Loucy (cell line): ENCODE measurements around the gene XG.

Experiments used
- H2AFZ ChIP-seq: fragments of 200-600 bp; sonication (generic); 2 replicates; pipeline ENCODE4 v1.6.0; 2016; ENCODE audit warnings: antibody characterized with exemption, mild to moderate bottlenecking, low read length, moderate library complexity
- H3F3A ChIP-seq: fragments of 200-600 bp; 2 replicates; pipeline ENCODE4 v1.6.0; 2016; ENCODE audit warnings: antibody characterized with exemption, low read depth, mild to moderate bottlenecking
- H3K27me3 ChIP-seq: fragments of 200-600 bp; sonication (generic); 2 replicates; pipeline ENCODE4 v1.6.1; 2014; ENCODE audit warnings: low read length, mild to moderate bottlenecking; ENCODE audit not compliant: insufficient read depth, poor library complexity, severe bottlenecking
- H3K36me3 ChIP-seq: fragments of 200-600 bp; sonication (generic); 2 replicates; pipeline ENCODE4 v1.6.1; 2016; ENCODE audit warnings: low read length; ENCODE audit not compliant: insufficient read depth
- H3K4me1 ChIP-seq: fragments of 200-600 bp; sonication (generic); 2 replicates; pipeline ENCODE4 v1.5.1; 2014; ENCODE audit warnings: low read length, mild to moderate bottlenecking; ENCODE audit not compliant: insufficient read depth, poor library complexity, severe bottlenecking
- H3K4me2 ChIP-seq: fragments of 200-600 bp; sonication (generic); 2 replicates; pipeline ENCODE4 v1.6.0; 2014; ENCODE audit warnings: antibody characterized with exemption, low read length, low read depth, mild to moderate bottlenecking; ENCODE audit not compliant: poor library complexity, severe bottlenecking
- H3K4me3 ChIP-seq: fragments of 200-600 bp; sonication (generic); 2 replicates; pipeline ENCODE4 v1.5.1; 2014; ENCODE audit warnings: low read length, mild to moderate bottlenecking, mixed read lengths; ENCODE audit not compliant: poor library complexity, severe bottlenecking
- H3K79me2 ChIP-seq: fragments of 200-600 bp; sonication (generic); 2 replicates; pipeline ENCODE4 v1.6.1; 2014; ENCODE audit warnings: low read length; ENCODE audit not compliant: insufficient read depth
- H3K9ac ChIP-seq: fragments of 200-600 bp; sonication (generic); 2 replicates; pipeline ENCODE4 v1.6.0; 2014; ENCODE audit warnings: mild to moderate bottlenecking, low read depth, low read length, moderate library complexity; ENCODE audit not compliant: poor library complexity, severe bottlenecking
- H3K9me2 ChIP-seq: fragments of 200-600 bp; sonication (generic); replicated peaks from 2 replicates; pipeline ENCODE4 v1.6.1; 2016; ENCODE audit warnings: low read depth, low read length, mixed read lengths
- H3K9me3 ChIP-seq: fragments of 200-600 bp; sonication (generic); 2 replicates; pipeline ENCODE4 v1.6.1; 2014; ENCODE audit warnings: mild to moderate bottlenecking, antibody characterized with exemption, low read length, low read depth; ENCODE audit not compliant: insufficient read depth
- H4K20me1 ChIP-seq: fragments of 200-600 bp; sonication (generic); 2 replicates; pipeline ENCODE4 v1.6.0; 2014; ENCODE audit warnings: antibody characterized with exemption, low read length, mild to moderate bottlenecking; ENCODE audit not compliant: insufficient read depth, poor library complexity, severe bottlenecking
- EZH2phosphoT487 ChIP-seq: fragments of 200-600 bp; IDR thresholded peaks from 2 replicates; pipeline ENCODE4 v1.6.1; 2018; ENCODE audit warnings: antibody characterized with exemption, mild to moderate bottlenecking, moderate library complexity, borderline replicate concordance
- TF ChIP-seq, protein P1 (sequence below): fragments of 200-600 bp; sonication (generic); conservative IDR thresholded peaks from 2 replicates; pipeline ENCODE4 v1.5.1; 2014; ENCODE audit warnings: mild to moderate bottlenecking, antibody characterized with exemption, low read length

The XG gene

DNA sequence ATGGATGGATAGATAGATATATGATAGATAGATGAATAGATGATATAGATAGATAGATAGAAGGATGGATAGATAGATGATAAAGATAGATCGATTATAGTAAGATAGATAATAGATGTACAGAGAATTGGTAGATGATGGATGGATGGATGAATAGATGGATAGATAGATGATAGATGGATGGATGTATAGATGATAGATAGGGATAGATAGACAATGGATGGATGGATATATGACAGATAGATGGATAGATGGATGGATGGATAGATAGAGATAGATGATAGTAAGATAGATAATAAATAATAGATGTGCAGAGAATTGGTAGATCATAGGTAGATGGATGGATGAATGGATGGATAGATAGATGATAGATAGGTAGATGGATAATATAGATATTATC lies 89.1 kb downstream of the XG start:
- H3K27me3 ChIP-seq = no peaks in the 10 kb centered on the region
- no peaks in the 10 kb centered on the region for H3K4me1 ChIP-seq
- H3K4me2 ChIP-seq = no peak overlapping the region
- H3K9ac ChIP-seq = no peak overlapping the region
- H4K20me1 ChIP-seq = no peaks in the 10 kb centered on the region
- no peak overlapping the region for H3K4me3 ChIP-seq
- H3K36me3 ChIP-seq = no peaks in the 10 kb centered on the region
- no peaks in the 10 kb centered on the region for H3F3A ChIP-seq
- no peaks in the 10 kb centered on the region for H3K9me2 ChIP-seq
- no peaks in the 10 kb centered on the region for H3K9me3 ChIP-seq
- no peak overlapping the region for H2AFZ ChIP-seq
- H3K79me2 ChIP-seq = no peaks in the 10 kb centered on the region
- no peak for TF ChIP-seq EZH2phosphoT487
- TF ChIP-seq, protein P1, sequence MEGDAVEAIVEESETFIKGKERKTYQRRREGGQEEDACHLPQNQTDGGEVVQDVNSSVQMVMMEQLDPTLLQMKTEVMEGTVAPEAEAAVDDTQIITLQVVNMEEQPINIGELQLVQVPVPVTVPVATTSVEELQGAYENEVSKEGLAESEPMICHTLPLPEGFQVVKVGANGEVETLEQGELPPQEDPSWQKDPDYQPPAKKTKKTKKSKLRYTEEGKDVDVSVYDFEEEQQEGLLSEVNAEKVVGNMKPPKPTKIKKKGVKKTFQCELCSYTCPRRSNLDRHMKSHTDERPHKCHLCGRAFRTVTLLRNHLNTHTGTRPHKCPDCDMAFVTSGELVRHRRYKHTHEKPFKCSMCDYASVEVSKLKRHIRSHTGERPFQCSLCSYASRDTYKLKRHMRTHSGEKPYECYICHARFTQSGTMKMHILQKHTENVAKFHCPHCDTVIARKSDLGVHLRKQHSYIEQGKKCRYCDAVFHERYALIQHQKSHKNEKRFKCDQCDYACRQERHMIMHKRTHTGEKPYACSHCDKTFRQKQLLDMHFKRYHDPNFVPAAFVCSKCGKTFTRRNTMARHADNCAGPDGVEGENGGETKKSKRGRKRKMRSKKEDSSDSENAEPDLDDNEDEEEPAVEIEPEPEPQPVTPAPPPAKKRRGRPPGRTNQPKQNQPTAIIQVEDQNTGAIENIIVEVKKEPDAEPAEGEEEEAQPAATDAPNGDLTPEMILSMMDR = no peak

DNA sequence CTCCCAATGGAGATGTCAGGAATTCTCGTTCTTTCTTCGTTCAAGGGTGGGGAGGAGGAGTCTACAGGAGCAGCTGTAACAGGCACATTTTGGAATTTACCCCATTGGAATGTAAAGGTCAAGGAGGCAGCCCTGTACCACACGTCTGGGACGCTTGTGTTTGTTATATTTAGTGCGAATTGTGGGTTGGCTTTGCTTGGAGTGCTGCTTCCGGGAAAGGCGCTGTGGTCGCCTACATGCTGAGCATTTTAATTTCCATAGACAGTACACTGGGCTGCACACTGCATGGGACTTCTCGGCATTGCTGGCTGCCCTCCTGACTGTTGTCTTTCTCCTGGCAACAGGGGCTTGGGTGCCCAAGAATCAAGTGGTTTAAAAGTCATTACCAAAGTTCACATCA lies 89.7 kb downstream of the XG start:
- no peaks in the 10 kb centered on the region for H3K27me3 ChIP-seq
- H3K79me2 ChIP-seq = no peaks in the 10 kb centered on the region
- no peaks in the 10 kb centered on the region for H3F3A ChIP-seq
- H3K9ac ChIP-seq = no peak overlapping the region
- no peaks in the 10 kb centered on the region for H3K4me1 ChIP-seq
- TF ChIP-seq, protein P1 = no peak
- TF ChIP-seq EZH2phosphoT487 = no peak
- no peaks in the 10 kb centered on the region for H3K9me3 ChIP-seq
- H3K9me2 ChIP-seq = no peaks in the 10 kb centered on the region
- no peak overlapping the region for H3K4me2 ChIP-seq
- H3K4me3 ChIP-seq = no peak overlapping the region
- no peak overlapping the region for H2AFZ ChIP-seq
- no peaks in the 10 kb centered on the region for H4K20me1 ChIP-seq
- no peaks in the 10 kb centered on the region for H3K36me3 ChIP-seq

DNA sequence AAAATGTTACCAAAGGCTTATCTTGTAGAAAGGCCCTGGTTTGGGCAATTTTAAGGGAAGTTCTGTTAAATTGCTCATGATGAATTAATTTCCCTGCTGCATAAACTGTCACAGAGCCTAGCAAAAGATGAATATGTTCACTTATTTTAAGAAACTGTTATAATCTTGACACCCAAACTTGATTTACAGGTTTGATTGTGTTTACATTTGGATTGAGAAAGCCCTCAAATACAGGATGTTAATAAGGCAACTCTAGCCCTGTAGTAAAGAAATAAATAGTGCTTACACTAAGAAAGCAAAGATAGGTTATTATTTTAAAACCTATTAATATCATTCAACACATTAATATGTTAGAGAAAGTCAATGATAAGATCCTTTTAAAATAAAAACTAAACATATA lies 95.2 kb downstream of the XG start:
- Histone ChIP-seq H3F3A (no peaks in the 10 kb centered on the region), H3K4me3 (no peak overlapping the region), H3K4me2 (no peak overlapping the region), H3K9me2 (no peaks in the 10 kb centered on the region), H2AFZ (no peak overlapping the region), H4K20me1 (no peaks in the 10 kb centered on the region), H3K9me3 (no peaks in the 10 kb centered on the region), H3K9ac (no peak overlapping the region), H3K79me2 (no peaks in the 10 kb centered on the region), H3K36me3 (no peaks in the 10 kb centered on the region), H3K4me1 (no peaks in the 10 kb centered on the region), H3K27me3 (no peaks in the 10 kb centered on the region)
- no peak for TF ChIP-seq EZH2phosphoT487
- TF ChIP-seq, protein P1 = no peak
